MM.1S (cell line): ENCODE data around the gene SPATA21.

Experiments
- DNase-seq: peaks from one replicate; pipeline ENCODE4 v3.0.0-alpha.2; 2015
- H2AFZ ChIP-seq: fragments of 300-600 bp; sonication (generic); 2 replicates; pipeline ENCODE4 v1.6.0; 2016; ENCODE audit warnings: antibody characterized with exemption, low read length
- H3F3A ChIP-seq: fragments of 300-600 bp; sonication (generic); 2 replicates; pipeline ENCODE4 v1.6.1; 2016; ENCODE audit warnings: mild to moderate bottlenecking, antibody characterized with exemption, low read length, moderate library complexity, mixed read lengths; ENCODE audit not compliant: insufficient read depth
- H3K27ac ChIP-seq: fragments of 300-600 bp; sonication (generic); 2 replicates; pipeline ENCODE4 v1.5.1; 2016; ENCODE audit warnings: mild to moderate bottlenecking, low read length
- H3K27me3 ChIP-seq: fragments of 300-600 bp; sonication (generic); replicated peaks from 2 replicates; pipeline ENCODE4 v1.6.0; 2016; ENCODE audit warnings: low read length; ENCODE audit not compliant: insufficient read depth
- H3K36me3 ChIP-seq: fragments of 300-600 bp; sonication (generic); replicated peaks from 2 replicates; pipeline ENCODE4 v1.6.1; 2016; ENCODE audit warnings: mild to moderate bottlenecking, low read length, mixed read lengths; ENCODE audit not compliant: insufficient read depth
- H3K4me1 ChIP-seq: fragments of 300-600 bp; sonication (generic); 2 replicates; pipeline ENCODE4 v1.6.1; 2016; ENCODE audit warnings: low read length, mixed read lengths
- H3K4me2 ChIP-seq: fragments of 300-600 bp; sonication (generic); 2 replicates; pipeline ENCODE4 v1.6.0; 2016; ENCODE audit warnings: low read depth, low read length
- H3K4me3 ChIP-seq: fragments of 300-600 bp; sonication (generic); 2 replicates; pipeline ENCODE4 v1.5.1; 2016; ENCODE audit warnings: low read length, mixed read lengths
- H3K79me2 ChIP-seq: fragments of 300-600 bp; sonication (generic); 2 replicates; pipeline ENCODE4 v1.6.1; 2016; ENCODE audit warnings: mixed run types, low read length, mixed read lengths
- H3K9ac ChIP-seq: fragments of 300-600 bp; sonication (generic); 2 replicates; pipeline ENCODE4 v1.6.1; 2016; ENCODE audit warnings: low read length, mixed read lengths
- H3K9me2 ChIP-seq: fragments of 300-600 bp; sonication (generic); replicated peaks from 2 replicates; pipeline ENCODE4 v1.6.1; 2016; ENCODE audit warnings: mild to moderate bottlenecking, low read length, mixed read lengths; ENCODE audit not compliant: insufficient read depth
- H3K9me3 ChIP-seq: fragments of 300-600 bp; sonication (generic); replicated peaks from 2 replicates; pipeline ENCODE4 v1.6.1; 2016; ENCODE audit warnings: mild to moderate bottlenecking, low read length, mixed read lengths; ENCODE audit not compliant: insufficient read depth
- H4K20me1 ChIP-seq: fragments of 300-600 bp; sonication (generic); 2 replicates; pipeline ENCODE4 v1.6.1; 2016; ENCODE audit warnings: mild to moderate bottlenecking, low read length, moderate library complexity, mixed read lengths; ENCODE audit not compliant: insufficient read depth
- EZH2 ChIP-seq: fragments of 300-600 bp; sonication (generic); optimal IDR thresholded peaks from 2 replicates; pipeline ENCODE3; 2017; ENCODE audit warnings: low read depth, mild to moderate bottlenecking, antibody characterized with exemption, low read length, mixed read lengths
- EZH2phosphoT487 ChIP-seq: fragments of 300-600 bp; sonication (generic); IDR thresholded peaks from 2 replicates; pipeline ENCODE4 v1.6.1; 2018; ENCODE audit warnings: antibody characterized with exemption, low read length
- TF ChIP-seq, protein P1 (sequence below): fragments of 300-600 bp; sonication (generic); IDR thresholded peaks from 2 replicates; pipeline ENCODE4 v1.5.1; 2016; ENCODE audit warnings: antibody characterized with exemption, low read length, mixed read lengths

SPATA21 gene

GRCh38 chr1:16393570-16394521 lies 43.4 kb downstream of the SPATA21 start:
- no peaks in the 10 kb centered on the region for H3K4me1 ChIP-seq
- no peak overlapping the region for H3K4me2 ChIP-seq
- no peak overlapping the region for H3K27ac ChIP-seq
- H2AFZ ChIP-seq: no peak overlapping the region
- H3K9ac ChIP-seq: no peak overlapping the region
- peaks cover 40% of the 10 kb centered on the region for H4K20me1 ChIP-seq
- H3K9me2 ChIP-seq: no peaks in the 10 kb centered on the region
- no peaks in the 10 kb centered on the region for H3K9me3 ChIP-seq
- H3K4me3 ChIP-seq: no peak overlapping the region
- peaks cover 3% of the 10 kb centered on the region; the same call in 1 of the 2 replicates for H3K36me3 ChIP-seq
- peaks cover 54% of the 10 kb centered on the region for H3K79me2 ChIP-seq
- H3K27me3 ChIP-seq: no peaks in the 10 kb centered on the region
- DNase-seq: no peak
- TF ChIP-seq EZH2 (no peak), EZH2phosphoT487 (no peak)
- TF ChIP-seq, protein P1, sequence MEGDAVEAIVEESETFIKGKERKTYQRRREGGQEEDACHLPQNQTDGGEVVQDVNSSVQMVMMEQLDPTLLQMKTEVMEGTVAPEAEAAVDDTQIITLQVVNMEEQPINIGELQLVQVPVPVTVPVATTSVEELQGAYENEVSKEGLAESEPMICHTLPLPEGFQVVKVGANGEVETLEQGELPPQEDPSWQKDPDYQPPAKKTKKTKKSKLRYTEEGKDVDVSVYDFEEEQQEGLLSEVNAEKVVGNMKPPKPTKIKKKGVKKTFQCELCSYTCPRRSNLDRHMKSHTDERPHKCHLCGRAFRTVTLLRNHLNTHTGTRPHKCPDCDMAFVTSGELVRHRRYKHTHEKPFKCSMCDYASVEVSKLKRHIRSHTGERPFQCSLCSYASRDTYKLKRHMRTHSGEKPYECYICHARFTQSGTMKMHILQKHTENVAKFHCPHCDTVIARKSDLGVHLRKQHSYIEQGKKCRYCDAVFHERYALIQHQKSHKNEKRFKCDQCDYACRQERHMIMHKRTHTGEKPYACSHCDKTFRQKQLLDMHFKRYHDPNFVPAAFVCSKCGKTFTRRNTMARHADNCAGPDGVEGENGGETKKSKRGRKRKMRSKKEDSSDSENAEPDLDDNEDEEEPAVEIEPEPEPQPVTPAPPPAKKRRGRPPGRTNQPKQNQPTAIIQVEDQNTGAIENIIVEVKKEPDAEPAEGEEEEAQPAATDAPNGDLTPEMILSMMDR: no peak
- no peaks in the 10 kb centered on the region for H3F3A ChIP-seq

DNA sequence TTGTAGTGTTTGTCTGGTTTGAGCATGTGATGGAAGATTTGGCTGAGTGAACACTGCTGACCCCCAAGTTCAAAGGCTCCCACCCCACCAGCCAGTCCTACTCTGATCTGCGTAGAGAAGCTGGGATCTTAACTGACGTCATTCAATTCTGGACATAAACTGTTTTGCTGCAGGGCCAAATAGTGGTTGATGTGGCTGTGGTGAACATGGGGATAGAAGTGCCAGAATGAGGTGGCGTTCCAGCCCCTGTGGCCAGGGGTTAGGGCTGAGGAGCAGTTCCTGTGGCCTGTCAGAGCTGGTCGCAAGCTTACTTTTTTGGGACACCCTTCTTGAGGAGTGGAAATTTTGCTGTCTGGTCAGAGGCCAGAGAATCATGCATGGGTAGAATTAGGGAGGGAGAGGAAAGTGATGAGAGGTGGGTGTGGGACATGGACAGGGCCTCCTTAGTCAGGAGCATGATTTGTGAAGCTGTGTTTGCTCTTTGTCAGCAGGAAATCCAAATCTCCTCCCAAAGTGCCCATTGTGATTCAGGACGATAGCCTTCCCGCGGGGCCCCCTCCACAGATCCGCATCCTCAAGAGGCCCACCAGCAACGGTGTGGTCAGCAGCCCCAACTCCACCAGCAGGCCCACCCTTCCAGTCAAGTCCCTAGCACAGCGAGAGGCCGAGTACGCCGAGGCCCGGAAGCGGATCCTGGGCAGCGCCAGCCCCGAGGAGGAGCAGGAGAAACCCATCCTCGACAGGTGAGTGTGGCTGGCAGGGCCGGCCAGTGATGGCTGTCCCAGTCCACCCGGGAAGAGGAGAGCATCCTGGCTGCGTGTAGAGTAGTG lies 44.3 kb downstream of the SPATA21 start:
- no peak for TF ChIP-seq EZH2
- no peak for TF ChIP-seq EZH2phosphoT487
- TF ChIP-seq, protein P1: no peak
- Histone ChIP-seq H3K9me3 (no peaks in the 10 kb centered on the region), H3K4me2 (no peak overlapping the region), H3F3A (no peaks in the 10 kb centered on the region), H3K36me3 (peaks cover 3% of the 10 kb centered on the region; the same call in 1 of the 2 replicates), H3K9me2 (no peaks in the 10 kb centered on the region), H3K4me3 (no peak overlapping the region), H4K20me1 (peaks cover 47% of the 10 kb centered on the region), H3K27me3 (no peaks in the 10 kb centered on the region), H3K27ac (no peak overlapping the region), H2AFZ (no peak overlapping the region), H3K4me1 (no peaks in the 10 kb centered on the region), H3K9ac (no peak overlapping the region), H3K79me2 (peaks cover 63% of the 10 kb centered on the region)
- no peak for DNase-seq

DNA sequence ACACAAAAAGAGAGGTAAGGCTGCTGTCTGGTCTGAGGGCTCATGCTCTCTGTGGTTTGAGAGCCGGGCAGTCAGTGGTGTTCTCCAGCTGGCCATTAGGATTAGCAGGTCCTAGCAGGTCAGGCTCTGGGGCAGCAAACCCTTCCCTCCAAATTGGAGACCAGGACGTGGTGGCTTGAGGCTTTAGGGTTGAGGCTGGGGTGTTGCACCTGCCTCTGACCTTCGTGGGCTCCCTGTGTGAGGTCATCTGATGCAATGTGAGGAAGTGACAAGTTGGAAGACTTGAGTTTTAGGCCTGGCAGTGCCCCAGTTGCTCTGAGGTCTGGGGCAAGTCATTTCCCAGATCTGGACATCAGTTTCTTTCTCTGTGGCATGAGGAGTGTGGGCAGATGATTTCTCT lies 45.8 kb downstream of the SPATA21 start:
- no peak overlapping the region for H3K4me2 ChIP-seq
- no peak overlapping the region for H3K4me3 ChIP-seq
- peaks cover 63% of the 10 kb centered on the region for H4K20me1 ChIP-seq
- H2AFZ ChIP-seq: no peak overlapping the region
- TF ChIP-seq, protein P1: no peak
- TF ChIP-seq EZH2phosphoT487: no peak
- TF ChIP-seq EZH2: no peak
- H3F3A ChIP-seq: no peaks in the 10 kb centered on the region
- no peaks in the 10 kb centered on the region for H3K9me2 ChIP-seq
- H3K27ac ChIP-seq: no peak overlapping the region
- no peaks in the 10 kb centered on the region for H3K9me3 ChIP-seq
- H3K9ac ChIP-seq: no peak overlapping the region
- no peak for DNase-seq
- peaks cover 79% of the 10 kb centered on the region for H3K79me2 ChIP-seq
- peaks cover 3% of the 10 kb centered on the region; the same call in 1 of the 2 replicates for H3K4me1 ChIP-seq
- peaks cover 3% of the 10 kb centered on the region; the same call in 1 of the 2 replicates for H3K36me3 ChIP-seq
- H3K27me3 ChIP-seq: no peaks in the 10 kb centered on the region
